ENCODE measurements around the gene PRR13.

DNA sequence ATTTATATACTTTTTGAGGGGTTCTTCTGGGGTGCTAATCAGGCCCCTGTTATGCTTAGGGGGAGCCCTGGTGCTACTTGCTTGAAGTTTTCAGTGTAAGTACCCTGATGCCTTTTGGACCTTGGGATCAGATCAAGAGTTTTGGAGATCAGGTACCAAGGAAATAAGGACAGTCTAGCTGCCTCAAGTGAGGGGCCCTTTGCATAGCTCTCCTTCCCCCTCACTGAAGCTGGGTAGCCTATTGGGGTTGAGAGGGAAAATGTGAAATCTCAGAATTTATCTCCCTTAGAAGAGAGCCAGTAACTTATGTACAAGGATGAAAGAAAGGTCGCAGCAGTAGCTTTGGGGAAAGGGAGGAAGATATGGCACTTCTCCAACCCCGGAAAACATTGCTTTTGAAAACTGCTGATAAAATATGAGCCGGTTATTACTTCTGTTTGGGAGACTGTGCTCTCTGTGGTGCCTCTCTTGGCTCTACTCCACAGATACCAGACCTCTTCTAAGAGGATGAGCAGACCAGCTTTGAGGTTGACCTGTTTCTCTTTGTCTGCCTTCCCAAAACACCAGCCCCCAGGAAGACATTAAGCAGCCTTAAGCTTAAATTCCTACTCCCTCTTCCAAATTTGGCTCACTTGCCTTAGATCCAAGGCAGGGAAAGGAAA, 26.6 kb upstream of the PRR13 start:
- TF ChIP-seq, protein P1, sequence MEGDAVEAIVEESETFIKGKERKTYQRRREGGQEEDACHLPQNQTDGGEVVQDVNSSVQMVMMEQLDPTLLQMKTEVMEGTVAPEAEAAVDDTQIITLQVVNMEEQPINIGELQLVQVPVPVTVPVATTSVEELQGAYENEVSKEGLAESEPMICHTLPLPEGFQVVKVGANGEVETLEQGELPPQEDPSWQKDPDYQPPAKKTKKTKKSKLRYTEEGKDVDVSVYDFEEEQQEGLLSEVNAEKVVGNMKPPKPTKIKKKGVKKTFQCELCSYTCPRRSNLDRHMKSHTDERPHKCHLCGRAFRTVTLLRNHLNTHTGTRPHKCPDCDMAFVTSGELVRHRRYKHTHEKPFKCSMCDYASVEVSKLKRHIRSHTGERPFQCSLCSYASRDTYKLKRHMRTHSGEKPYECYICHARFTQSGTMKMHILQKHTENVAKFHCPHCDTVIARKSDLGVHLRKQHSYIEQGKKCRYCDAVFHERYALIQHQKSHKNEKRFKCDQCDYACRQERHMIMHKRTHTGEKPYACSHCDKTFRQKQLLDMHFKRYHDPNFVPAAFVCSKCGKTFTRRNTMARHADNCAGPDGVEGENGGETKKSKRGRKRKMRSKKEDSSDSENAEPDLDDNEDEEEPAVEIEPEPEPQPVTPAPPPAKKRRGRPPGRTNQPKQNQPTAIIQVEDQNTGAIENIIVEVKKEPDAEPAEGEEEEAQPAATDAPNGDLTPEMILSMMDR (IDR thresholded peaks at IDR 0.05; ENCODE audit: poor library complexity), result no peak
- TF ChIP-seq EZH2phosphoT487 (IDR thresholded peaks at IDR 0.05; ENCODE audit: low read depth, severe bottlenecking, unreplicated experiment), result no peak
